HG03342 (cell line): ENCODE data around the gene TPI1.
A peak's percentile ranks its signal among the peaks of the same experiment; 100 is the strongest.

Experiments
- ATAC-seq: cut with Tn5 transposase; IDR thresholded peaks from one replicate; pipeline ENCODE4 v1.9.1; 2021; ENCODE audit warnings: mild to moderate bottlenecking, moderate library complexity; ENCODE audit not compliant: unreplicated experiment

The TPI1 gene

DNA sequence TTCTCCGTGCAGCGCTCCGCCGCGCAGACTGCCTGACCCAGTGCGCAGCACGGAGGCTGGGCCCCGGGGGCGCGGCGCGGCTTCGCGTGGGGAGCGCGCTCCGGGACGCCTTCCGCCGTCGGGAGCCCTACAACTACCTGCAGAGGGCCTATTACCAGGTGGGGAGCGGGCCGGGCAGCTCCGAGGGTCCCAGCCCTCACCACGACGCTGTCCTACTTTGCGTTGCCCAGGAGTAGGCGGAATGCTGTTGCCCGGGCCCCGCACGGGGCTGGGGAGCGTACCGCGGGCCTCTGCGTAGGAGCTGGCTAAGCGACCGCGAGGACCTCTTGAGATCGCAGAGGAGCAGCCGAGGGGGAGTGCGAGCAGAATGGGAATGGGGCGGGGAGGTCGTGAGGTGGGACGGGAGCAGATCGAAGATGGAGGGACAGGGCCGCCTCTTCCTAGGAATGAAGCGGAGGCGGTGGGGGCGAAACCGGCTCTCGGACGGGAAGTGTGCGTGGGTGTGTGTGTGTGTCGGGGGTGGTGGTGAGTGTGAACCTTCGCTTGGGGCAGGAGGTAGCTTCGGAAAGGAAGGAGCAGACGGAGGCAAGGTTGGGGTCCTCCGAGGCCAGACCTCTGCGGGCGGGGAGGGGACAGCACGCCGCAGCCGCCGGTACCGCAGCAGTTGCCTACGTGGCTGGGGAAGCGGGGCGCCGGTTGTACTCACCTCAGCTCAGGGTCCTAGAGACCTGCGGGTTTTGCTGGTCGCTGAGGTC lies 38.4 kb upstream of the TPI1 start:
- no peak for ATAC-seq

DNA sequence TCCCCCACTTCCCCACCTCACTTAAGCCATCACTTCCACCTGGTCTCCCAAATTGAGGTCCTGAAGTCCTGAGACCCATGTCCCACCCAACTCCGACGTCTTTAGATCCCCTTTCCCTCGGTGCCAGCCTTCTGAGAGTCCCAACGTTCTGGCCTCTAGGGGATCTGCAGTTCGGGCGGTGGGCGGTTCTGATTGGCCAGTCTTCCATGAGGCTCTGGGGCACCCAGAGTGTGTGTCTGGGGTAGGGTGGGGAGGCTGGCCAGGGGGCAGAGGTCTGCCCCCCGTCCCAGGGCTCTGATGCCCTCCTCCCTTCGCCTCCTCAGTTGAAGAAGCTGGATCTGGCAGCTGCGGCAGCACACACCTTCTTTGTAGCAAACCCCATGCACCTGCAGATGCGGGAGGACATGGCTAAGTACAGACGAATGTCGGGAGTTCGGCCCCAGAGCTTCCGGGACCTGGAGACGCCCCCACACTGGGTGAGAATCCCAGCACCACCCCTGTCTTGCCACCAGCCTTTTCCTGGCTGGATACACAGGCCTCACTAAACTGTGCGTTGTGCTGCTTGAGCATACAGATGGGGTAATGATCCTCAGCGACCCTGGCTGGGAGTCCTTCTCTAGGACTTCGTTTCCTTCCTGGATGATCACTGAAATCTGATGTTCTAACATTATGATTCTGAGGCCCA lies 37.7 kb upstream of the TPI1 start:
- ATAC-seq, result no peak

DNA sequence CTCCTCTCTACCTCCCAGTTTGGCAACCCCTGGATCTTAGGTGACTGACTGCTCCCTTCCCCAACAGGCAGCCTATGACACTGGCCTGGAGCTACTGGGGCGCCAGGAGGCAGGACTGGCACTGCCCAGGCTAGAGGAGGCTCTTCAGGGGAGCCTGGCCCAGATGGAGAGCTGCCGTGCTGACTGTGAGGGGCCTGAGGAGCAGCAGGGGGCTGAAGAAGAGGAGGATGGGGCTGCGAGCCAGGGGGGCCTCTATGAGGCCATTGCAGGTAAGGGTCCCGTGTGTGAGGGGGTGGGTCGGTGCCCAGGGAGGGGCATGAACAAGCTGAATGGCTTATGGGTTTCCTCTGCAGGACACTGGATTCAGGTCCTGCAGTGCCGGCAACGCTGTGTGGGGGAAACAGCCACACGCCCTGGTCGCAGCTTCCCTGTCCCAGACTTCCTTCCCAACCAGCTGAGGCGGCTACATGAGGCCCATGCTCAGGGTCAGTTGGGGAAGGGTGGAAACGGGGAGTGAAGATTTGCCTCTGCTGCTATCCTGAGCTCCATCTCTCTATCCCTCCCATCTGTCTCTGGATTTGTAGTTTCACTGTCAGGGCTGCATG lies 36.9 kb upstream of the TPI1 start:
- ATAC-seq, result no peak

DNA sequence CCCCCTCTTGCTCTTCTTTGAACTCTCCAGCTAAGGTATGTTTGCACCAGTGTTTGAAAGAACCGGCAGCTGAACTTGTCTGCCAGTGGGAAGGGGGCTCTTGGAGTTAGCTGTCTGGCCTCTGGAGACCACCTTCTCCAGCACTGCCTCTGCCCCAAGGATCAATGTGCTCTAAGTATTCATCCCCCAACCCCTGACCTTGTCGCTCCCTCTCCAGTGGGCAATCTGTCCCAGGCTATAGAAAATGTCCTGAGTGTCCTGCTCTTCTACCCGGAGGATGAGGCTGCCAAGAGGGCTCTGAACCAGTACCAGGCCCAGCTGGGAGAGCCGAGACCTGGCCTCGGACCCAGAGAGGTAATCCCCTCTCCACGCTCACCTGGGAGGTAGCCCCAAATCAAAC lies 36.3 kb upstream of the TPI1 start:
- ATAC-seq, result no peak

DNA sequence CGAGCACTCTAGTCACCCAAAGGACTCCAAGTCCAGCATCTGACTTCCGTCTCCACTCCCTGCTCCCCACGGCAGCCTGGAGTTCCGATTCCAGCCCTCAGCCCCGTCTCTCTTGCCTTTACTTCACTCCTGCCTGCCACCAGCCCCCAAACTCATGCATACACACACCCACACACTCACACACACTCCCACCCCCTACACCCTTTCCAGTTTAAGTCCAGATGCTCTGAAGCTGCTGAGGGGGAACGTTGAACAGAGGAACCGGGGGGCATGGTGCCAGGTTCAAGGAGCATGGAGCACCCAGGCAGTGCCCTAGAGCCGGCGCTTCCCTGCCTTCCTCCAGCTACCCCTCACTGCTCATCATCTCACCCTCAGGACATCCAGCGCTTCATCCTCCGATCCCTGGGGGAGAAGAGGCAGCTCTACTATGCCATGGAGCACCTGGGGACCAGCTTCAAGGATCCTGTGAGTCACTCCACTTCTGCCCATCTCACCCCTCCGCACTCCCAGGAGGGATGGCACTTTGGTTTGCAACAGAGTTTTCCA lies 35.8 kb upstream of the TPI1 start:
- no peak for ATAC-seq

DNA sequence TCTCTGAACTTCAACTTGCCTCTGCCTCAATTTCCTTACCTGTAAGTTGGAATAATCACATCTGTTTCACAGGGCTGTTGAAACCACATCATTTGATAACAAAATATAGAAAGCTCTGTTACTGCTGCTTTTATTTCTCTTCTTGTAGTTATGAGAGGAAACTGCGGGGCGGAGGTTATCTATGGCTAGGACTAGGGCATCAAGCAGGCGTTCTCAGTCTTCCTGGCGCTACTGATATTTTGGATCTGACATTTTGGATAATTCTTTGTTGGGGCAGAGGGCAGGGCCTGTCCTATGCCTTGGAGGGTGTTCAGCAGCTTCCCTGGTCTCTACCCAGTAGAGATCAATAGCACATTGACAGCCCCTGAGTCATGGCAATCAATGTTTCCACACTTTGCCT lies 35.2 kb upstream of the TPI1 start:
- no peak for ATAC-seq

DNA sequence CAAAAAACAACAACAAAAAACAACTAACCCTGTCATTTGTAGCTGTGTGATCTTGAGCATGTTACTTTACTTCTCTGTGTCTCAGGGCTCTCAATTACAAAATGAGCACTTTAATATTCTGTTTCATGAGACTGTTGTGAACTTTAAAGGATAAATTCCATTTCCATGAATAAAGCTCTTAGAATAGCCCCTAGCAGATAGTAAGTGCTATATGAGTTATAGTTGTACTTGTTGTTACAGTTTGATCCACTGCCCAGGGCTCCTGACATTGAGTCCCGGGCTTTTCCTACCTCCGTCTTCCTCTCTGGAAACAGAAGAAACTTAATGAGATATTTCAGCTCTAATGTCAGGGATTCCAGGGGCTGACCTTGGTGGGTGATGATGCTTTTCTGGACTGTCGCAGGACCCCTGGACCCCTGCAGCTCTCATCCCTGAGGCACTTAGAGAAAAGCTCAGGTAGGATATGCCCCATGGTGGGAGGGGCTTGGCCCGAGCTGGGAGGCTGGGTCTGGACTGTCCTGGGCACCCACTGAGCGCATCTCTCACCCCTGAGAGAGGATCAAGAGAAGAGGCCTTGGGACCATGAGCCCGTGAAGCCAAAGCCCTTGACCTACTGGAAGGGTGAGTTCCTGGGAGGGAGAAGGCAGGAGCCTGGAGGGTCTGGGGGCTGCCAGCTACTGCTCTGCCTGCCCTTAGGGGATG lies 34.0 kb upstream of the TPI1 start:
- no peak for ATAC-seq

DNA sequence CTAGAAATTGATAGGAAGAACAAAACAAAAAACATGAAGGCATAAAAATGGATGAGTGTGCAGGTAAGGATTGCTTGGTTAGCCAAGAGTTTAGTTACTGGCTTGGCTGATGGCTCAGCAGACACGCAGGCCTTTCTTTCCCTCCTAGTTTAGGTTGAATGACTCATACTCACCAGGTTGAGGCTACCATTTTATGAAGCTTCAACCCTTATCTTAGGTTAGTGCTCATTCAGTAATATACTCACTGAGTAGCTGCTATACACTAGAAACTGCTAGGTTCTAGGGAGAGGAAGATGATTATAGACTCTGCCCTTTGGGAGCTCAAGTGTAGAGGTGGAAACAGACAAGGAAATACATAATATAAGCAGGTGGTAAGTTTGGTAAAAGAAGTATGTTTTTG lies 33.1 kb upstream of the TPI1 start:
- no peak for ATAC-seq

DNA sequence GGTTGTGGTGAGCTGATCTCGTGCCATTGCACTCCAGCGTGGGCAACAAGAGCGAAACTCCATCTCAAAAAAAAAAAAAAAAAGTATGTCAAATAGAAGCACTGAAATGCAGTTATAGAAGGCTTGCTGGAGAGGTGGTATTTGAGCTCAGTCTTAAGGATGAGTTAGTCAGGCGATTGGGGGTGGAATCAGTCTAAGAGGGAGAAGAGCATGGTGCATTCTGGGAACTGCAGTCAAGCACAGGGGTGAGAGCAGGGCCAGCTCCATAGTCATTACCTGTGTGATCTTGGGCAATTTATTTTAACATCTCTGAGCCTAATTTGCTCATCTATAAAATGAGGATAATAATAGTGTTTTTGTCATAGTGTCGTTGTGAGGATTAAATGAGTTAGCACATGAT lies 32.5 kb upstream of the TPI1 start:
- no peak for ATAC-seq

DNA sequence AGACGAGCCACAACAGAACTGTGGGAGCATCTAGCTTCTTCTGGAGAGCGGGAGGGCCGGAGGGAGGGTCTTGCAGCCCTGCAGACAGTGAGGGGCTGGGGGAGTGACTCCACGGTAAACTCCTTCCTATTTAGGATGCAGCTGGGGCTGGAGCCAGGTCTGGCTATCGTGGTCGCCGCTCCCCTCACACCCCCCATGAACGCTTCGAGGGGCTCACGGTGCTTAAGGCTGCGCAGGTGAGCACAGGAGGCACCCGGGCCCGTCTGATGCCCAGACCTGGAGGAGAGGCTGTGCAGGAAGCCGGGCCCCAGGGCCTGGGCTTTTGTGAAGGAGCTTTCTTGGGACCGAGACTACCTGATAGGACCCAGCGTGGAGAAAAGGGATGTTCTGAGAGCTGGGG lies 30.5 kb upstream of the TPI1 start:
- ATAC-seq, result no peak

DNA sequence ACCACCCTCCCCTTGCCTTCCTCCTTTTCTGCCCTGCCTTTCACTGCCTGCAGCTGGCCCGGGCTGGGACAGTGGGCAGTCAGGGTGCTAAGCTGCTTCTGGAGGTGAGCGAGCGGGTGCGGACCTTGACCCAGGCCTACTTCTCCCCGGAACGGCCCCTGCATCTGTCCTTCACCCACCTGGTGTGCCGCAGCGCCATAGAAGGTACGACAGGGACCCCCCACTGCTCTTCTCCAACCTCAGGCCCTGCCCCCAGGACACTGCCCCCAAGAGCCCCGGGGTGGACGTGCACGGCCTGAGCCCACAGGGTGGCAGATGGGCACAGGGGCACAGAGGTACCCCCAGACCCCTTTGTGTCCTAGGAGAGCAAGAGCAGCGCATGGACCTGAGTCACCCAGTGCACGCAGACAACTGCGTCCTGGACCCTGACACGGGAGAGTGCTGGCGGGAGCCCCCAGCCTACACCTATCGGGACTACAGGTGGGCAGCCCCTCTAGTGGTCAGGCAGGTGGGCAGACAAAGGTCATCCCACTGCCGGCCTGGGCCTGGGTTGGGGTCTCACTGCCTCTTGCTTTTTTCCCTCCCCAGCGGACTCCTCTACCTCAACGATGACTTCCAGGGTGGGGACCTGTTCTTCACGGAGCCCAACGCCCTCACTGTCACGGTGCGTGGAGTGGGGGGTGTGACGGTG lies 29.8 kb upstream of the TPI1 start:
- ATAC-seq, result no peak

DNA sequence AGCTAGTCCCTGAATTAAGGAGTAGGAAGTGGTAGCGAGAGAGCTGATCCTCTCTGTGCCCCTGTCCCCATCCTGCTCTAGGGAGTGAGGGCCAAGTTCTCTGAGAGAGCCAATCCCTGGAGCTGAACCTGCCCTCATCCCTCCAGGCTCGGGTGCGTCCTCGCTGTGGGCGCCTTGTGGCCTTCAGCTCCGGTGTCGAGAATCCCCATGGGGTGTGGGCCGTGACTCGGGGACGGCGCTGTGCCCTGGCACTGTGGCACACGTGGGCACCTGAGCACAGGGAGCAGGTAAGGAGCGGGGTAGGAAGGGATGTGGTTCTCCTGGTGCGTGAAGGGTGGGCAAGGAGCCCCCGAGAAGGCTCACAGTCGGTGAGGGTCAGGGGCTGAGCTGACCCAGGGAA lies 28.5 kb upstream of the TPI1 start:
- no peak for ATAC-seq

DNA sequence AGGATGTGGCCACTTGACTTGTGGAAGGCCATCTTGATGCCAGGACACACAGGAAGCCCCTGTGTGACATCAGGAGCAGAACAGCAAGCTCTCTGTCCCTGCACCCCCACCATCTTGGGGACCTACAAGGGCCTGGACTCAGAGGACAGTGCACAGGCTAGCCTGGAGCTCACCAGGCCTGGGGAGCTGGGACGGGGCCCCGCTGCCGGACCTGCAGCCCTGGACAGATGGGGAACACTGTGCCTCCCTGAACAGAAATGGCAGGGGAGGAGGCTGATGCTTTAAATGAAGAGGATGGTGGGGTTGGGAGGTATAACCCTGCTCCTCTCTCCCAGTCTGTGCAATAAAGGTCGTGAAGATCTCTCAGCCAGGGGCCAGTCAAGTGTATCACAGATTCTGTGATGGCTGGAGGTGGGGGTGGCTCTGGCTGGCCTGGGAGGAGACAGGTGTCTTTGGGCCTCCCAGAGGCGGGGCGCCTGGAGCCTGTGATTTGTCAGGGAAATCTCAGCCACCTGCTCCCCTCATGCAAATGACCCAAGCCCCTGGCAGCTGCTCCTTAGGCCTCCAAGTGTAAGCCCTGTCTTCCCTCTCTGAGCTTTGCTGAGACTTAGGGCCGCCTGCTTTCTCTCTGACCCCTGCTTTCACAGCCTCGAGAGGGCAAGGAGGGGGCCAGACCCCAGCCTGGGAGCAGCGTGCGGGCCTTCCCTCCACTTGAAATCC lies 27.7 kb upstream of the TPI1 start:
- peak; percentile 85 for ATAC-seq

DNA sequence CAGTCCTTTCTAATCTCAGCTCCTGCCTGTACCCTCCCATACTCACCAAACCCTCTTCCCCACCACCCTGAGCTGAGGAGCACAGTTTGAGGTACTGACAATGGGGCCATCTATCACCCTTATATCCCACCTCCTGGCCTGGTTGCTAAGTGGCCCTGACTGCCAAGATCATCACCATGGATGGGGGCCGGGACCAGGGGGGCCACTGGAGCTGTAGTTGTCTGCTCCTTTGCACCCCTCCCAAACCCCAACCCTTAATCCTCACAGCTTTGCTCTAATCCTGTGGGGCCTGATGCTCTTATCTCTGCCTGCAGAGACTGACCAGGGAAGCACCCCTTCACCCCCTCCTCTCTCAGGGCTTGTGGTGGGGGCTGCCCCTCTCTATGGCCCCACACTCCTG lies 27.0 kb upstream of the TPI1 start:
- no peak for ATAC-seq

DNA sequence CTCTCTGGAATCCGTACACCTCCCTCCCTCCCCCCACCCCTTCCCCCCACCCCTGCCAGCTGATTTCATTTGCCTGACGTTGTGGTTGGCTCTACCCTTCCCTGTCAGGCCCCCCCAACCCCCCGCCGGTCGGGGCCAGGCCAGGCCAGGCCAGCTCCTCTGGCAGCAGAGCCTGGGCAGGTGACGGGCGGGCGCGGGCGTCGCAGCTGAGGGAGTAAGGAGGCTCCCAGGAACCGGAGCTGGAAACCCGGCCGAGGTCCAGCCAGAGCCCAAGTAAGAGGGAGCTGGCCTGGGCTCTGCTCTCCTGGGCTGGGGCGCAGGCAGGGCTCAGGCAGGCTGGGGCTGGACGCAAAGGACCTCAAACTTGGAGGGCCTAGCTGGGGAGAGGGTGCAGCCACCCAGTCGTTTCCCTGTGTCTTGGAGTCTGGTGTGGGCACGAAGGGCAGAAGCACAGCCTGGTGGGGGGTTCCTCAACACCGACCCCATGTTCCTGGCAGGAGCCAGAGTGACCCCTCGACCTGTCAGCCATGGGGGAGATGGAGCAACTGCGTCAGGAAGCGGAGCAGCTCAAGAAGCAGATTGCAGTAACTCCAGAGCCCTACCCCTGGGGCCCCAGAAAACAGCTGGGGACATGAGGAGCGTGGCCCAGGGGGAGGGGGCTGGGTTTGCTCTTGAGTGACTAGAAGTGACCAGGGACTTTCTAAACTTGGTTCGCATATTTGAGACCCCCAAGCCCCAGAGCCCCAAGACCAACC lies 26.4 kb upstream of the TPI1 start, which contains the start of gene GNB3:
Gene GNB3, plus strand, starts transcription at position 165 of the 755 bp plus-strand sequence. Its CDS starts 363 bp downstream, at position 528.
- no peak for ATAC-seq

DNA sequence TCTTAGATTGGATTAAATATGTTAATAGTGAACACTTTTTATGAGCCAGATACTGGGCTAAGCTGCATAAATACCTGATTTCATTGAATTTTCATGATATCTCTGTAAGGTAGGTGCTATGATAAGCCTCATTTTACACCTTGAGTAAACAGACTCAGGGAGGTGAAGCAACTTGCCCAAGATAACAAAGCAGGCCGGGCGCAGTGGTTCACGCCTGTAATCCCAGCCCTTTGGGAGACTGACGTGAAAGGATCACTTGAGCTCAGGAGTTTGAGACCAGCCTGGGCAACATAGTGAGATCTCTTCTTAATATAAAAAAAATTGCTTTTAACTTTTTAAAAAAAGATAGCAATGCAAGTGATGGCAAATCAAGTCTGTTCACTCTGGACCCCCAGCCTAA lies 25.3 kb upstream of the TPI1 start:
- no peak for ATAC-seq

DNA sequence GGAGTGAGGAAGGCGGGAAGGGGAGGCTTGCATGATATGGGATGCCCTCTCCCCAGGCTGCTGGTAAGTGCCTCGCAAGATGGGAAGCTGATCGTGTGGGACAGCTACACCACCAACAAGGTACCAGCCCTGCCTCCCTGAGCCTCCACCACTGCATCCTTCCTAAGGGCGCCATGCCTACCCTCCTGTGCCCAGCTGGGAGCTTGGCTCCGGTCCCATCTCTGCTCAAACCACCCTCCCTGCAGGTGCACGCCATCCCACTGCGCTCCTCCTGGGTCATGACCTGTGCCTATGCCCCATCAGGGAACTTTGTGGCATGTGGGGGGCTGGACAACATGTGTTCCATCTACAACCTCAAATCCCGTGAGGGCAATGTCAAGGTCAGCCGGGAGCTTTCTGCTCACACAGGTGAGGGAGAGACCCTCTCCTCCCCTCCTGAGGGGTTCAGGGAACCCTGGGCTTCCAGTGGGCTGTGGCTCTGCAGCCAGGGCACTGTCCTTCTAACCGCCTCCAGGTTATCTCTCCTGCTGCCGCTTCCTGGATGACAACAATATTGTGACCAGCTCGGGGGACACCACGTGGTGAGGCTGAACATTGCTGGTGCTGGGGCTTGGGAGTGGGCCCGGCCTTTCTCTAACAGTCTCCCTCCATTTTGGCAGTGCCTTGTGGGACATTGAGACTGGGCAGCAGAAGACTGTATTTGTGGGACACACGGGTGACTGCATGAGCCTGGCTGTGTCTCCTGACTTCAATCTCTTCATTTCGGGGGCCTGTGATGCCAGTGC lies 24.0 kb upstream of the TPI1 start:
- ATAC-seq, result no peak

DNA sequence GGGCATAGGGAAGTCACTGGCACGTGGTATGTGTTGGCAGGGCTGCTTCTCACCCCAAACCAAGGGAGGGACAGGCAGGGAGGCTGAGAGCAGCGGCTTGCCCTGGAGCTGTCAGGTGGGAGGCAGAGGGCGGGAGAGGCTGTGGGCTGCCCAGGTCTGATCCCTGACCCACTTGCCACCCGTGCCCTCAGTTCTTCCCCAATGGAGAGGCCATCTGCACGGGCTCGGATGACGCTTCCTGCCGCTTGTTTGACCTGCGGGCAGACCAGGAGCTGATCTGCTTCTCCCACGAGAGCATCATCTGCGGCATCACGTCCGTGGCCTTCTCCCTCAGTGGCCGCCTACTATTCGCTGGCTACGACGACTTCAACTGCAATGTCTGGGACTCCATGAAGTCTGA lies 21.9 kb upstream of the TPI1 start:
- ATAC-seq, result no peak
